Gastrocnemius medialis (tissue), 4 donors: Measurements from ENCODE around the gene IMP4. TPM values are rescaled to one million over a fixed set of nuclear protein-coding genes. Genes with fewer than 3 reads are reported as not detected.

Source experiments
- ATAC-seq, 2 donors: fragments of 150-250 bp; one replicate each; pipeline ENCODE4 v1.9.1; 2016
- DNase-seq, 2 donors: peaks; one replicate each; pipeline ENCODE4 v3.0.0-alpha.2; 2019
- H3K27ac ChIP-seq, 4 donors: fragments of 200-600 bp; sonication (generic); 1 replicate in 1 of 4; 2 replicates in 3 of 4; pipeline ENCODE4 v1.5.1; 2016 to 2018; ENCODE audit warnings: mild to moderate bottlenecking in 2 of 4, moderate library complexity in 1 of 4
- H3K27me3 ChIP-seq, 3 donors: fragments of 200-600 bp; sonication (generic) in 2 of 3; 1 replicate in 1 of 3; 2 replicates in 2 of 3; pipeline versions ENCODE4 v1.5.1 to v1.6.0; 2016 to 2019; ENCODE audit warnings: mild to moderate bottlenecking in 1 of 3, moderate library complexity in 1 of 3
- H3K36me3 ChIP-seq, 2 donors: fragments of 200-600 bp; sonication (generic) in 1 of 2; one replicate each; pipeline ENCODE4 v1.5.1; 2017 to 2018
- H3K4me1 ChIP-seq, 2 donors: fragments of 200-600 bp; sonication (generic) in 1 of 2; one replicate each; pipeline ENCODE4 v1.5.1; 2016 to 2017; ENCODE audit warnings: mild to moderate bottlenecking in 2 of 2
- H3K4me3 ChIP-seq, 4 donors: fragments of 200-600 bp; sonication (generic) in 3 of 4; 1 replicate in 1 of 4; 2 replicates in 3 of 4; pipeline ENCODE4 v1.5.1; 2016 to 2019; ENCODE audit warnings: mild to moderate bottlenecking in 2 of 4
- H3K9me3 ChIP-seq, 3 donors: fragments of 200-600 bp; sonication (generic) in 2 of 3; 1 replicate in 1 of 3; 2 replicates in 2 of 3; pipeline ENCODE4 v1.5.1; 2016 to 2019
- POLR2A ChIP-seq, 2 donors: fragments of 450-650 bp; IDR thresholded peaks; one replicate each; pipeline ENCODE4 v1.6.1; 2017; ENCODE audit warnings: antibody characterized with exemption in 2 of 2, mild to moderate bottlenecking in 2 of 2, moderate library complexity in 2 of 2
- in situ Hi-C, 4 donors: fragments of 200-750 bp; cut with MboI; loops; one replicate each; pipeline versions ENCODE4 v1.15.0 to v1.8.0; 2017; ENCODE audit warnings: low sequenced_read_pairs in 4 of 4
- intact Hi-C: fragments of 100-400 bp; cut with DNase I; formaldehyde crosslinking; loops from one replicate; pipeline ENCODE4 v1.15.1; 2023; ENCODE audit warnings: low total_unique reads
- total RNA-seq, 4 donors: library from RNA; depleted of rRNA; stranded (reverse); fragments of >200 nt; gene quantifications; one replicate each; pipeline versions ENCODE4 v1.1.0 to v1.2.3, GENCODE V29; 2016
- TF ChIP-seq, protein P1 (sequence below), 5 experiments: fragments of 450-650 bp in 3 of 5; fragments of 200-600 bp in 2 of 5; sonication (generic) in 2 of 5; IDR thresholded peaks in 4 of 5; conservative IDR thresholded peaks in 1 of 5; 1 replicate in 4 of 5; 2 replicates in 1 of 5; pipeline ENCODE4 v1.5.1; 2016 to 2019; ENCODE audit warnings: antibody characterized with exemption in 5 of 5, mild to moderate bottlenecking in 3 of 5, moderate library complexity in 3 of 5

The IMP4 gene
- total RNA-seq, 4 donors from 2014 or later, result 114 to 179 (median 149) TPM

DNA sequence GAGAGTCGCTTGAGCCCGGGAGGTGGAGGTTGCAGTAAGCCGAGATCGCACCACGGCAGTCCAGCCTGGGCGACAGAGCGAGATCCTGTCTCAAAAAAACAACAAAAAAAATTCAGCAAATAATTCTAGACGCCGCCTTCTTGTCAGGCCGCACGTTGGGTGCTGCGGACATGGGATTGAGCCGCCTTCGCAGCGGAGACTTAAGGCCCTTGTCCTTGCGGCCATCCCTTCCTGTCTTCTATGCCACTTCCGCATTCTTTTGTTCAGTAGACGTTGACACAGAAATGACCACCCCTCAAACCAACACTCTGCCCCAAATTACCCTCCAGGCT, 29.0 kb downstream of the IMP4 start:
- Histone ChIP-seq H3K27ac (peak overlapping the region; percentile 57 to 80 (median 72)), H3K36me3 (no peaks in the 10 kb centered on the region), H3K9me3 (no peaks in the 10 kb centered on the region), H3K4me3 (peak overlapping the region; percentile 65 to 80 (median 71)), H3K27me3 (peaks cover 0 to 3% (median 0%) of the 10 kb centered on the region in 3 donors), H3K4me1 (peaks cover 0 to 7% of the 10 kb centered on the region in 2 donors)
- ATAC-seq, result peak; percentile 21 to 45
- in situ Hi-C loops, result loop anchor here in 1 of 4 donors (25.0 kb wide), 1 partner anchor 716 kb away; the partner anchor contains the start of gene FAM168B
- DNase-seq, result no peak
- TF ChIP-seq, protein P1, sequence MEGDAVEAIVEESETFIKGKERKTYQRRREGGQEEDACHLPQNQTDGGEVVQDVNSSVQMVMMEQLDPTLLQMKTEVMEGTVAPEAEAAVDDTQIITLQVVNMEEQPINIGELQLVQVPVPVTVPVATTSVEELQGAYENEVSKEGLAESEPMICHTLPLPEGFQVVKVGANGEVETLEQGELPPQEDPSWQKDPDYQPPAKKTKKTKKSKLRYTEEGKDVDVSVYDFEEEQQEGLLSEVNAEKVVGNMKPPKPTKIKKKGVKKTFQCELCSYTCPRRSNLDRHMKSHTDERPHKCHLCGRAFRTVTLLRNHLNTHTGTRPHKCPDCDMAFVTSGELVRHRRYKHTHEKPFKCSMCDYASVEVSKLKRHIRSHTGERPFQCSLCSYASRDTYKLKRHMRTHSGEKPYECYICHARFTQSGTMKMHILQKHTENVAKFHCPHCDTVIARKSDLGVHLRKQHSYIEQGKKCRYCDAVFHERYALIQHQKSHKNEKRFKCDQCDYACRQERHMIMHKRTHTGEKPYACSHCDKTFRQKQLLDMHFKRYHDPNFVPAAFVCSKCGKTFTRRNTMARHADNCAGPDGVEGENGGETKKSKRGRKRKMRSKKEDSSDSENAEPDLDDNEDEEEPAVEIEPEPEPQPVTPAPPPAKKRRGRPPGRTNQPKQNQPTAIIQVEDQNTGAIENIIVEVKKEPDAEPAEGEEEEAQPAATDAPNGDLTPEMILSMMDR (IDR thresholded peaks at IDR 0.05 in 4 of 5, conservative IDR thresholded peaks at IDR 0.05 in 1 of 5), result no peak
- TF ChIP-seq POLR2A (IDR thresholded peaks at IDR 0.05), result no peak
- intact Hi-C loops, result loop anchor here (1.0 kb wide), 1 partner anchor 15 kb away; the partner anchor contains the start of gene PTPN18

DNA sequence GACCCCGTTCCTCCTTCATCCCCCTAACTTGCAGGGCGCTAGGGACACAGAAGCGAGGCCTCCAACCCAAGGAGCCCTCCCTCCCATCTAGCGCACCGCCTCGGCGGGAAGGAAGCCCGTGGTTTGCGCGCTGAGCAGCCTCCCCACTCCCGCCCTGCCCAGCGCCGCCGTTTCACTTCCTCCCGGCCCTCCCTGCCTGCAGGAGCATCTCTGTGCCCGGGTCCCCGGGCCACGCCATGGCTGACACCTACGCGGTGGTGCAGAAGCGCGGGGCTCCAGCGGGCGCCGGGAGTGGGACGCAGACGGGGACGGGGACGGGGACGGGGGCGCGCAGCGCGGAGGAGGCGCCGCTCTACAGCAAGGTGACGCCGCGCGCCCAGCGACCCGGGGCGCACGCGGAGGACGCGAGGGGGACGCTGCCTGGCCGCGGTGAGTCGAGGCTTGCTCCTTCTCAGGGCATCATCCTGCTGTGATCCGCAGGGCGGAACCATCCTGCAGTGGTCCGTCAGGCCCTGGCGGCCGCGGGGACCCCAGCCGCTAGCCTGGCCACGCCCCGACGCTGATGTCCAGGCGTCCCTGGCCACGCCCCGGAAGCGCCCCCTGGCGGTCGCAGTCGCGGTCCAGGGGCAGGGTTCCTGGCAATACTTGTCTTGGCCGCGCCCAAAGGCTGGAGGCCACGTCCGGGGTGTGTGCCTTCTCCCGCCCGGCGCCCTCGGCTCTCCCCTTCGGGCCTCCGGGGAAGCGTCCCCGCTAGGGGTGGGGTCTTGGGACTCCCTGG, 29.5 kb downstream of the IMP4 start:
- in situ Hi-C loops (loop anchor here in 1 of 4 donors (25.0 kb wide), 1 partner anchor 715 kb away; the partner anchor contains the start of gene FAM168B), intact Hi-C loops (loop anchor here (1.0 kb wide), 1 partner anchor 16 kb away; the partner anchor contains the start of gene PTPN18)
- Histone ChIP-seq H3K27ac (peak overlapping the region; percentile 57 to 80 (median 72)), H3K9me3 (no peaks in the 10 kb centered on the region), H3K36me3 (no peaks in the 10 kb centered on the region), H3K4me3 (peak overlapping the region; percentile 65 to 80 (median 71)), H3K27me3 (peaks cover 0 to 3% (median 0%) of the 10 kb centered on the region in 3 donors), H3K4me1 (peaks cover 0 to 7% of the 10 kb centered on the region in 2 donors)
- TF ChIP-seq, protein P1 (IDR thresholded peaks at IDR 0.05 in 4 of 5, conservative IDR thresholded peaks at IDR 0.05 in 1 of 5), result peak; percentile 70 to 89 (median 82)
- peak; percentile 14 to 19 for TF ChIP-seq POLR2A (IDR thresholded peaks at IDR 0.05)
- DNase-seq (peak; percentile 59 to 74), ATAC-seq (peak; percentile 82 to 85)

DNA sequence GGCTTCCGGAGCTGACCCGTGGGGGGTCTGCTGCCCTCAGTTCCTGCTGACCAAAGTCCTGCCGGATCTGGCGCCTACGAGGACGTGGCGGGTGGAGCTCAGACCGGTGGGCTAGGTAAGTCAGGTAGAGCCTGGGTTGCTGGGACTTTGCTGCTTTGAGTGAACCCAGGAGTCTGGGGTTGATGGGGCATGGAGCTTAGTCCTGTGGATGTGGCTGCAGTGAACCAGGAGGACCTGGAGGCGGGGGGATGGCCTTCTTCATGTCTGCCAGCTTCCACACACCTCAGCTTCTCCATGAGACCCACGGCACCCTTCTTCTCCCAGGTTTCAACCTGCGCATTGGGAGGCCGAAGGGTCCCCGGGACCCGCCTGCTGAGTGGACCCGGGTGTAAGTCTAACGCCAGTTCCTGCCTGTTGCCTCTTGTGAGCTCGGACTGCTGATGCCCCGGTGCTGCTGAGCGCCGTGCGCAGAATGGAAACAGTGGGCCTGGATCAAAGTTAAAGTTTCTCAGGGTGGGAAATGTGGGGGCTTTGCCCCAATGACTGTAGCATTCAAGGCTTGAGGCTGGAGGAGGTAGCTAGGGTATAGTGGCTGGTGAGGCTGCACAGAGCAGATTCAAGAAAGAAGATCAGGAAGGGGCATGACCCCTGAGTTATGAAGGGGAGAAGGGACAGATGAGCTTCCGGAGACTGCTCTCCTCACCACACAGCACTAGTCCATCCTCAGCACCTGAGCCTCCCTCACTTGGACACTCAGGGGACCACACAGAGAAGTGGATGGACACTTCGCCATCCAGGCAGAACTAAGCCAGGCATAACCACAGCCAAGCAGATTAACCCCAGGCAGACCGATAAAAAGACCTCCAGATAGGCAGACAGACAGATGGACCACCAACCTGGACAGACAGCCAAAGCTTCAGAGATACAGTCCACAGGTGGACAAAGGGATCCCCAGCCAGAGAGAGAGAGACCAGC, 30.4 kb downstream of the IMP4 start:
- no peaks in the 10 kb centered on the region for H3K36me3 ChIP-seq
- in situ Hi-C loops, result loop anchor here in 1 of 4 donors (25.0 kb wide), 1 partner anchor 714 kb away; the partner anchor contains the start of gene FAM168B

More for the DNA sequence above, 30.4 kb downstream of the IMP4 start:
- no peaks in the 10 kb centered on the region for H3K9me3 ChIP-seq
- peak overlapping the region; percentile 57 to 80 (median 72) for H3K27ac ChIP-seq
- peak in 1 of 2 donors; percentile 12 for ATAC-seq
- peaks cover 0 to 3% (median 0%) of the 10 kb centered on the region in 3 donors for H3K27me3 ChIP-seq
- no peak for DNase-seq
- peak overlapping the region; percentile 65 to 80 (median 71) for H3K4me3 ChIP-seq
- TF ChIP-seq, protein P1 (IDR thresholded peaks at IDR 0.05 in 4 of 5, conservative IDR thresholded peaks at IDR 0.05 in 1 of 5), result peak in 1 of 5 experiments; percentile 18
- no peak for TF ChIP-seq POLR2A (IDR thresholded peaks at IDR 0.05)
- H3K4me1 ChIP-seq, result peaks cover 0 to 7% of the 10 kb centered on the region in 2 donors
- intact Hi-C loops, result loop anchor here (1.0 kb wide), 1 partner anchor 17 kb away; the partner anchor contains the start of gene PTPN18
